Right renal pelvis (tissue), 4 donors: ENCODE results near the gene GPR142. TPM values are rescaled to one million over a fixed set of nuclear protein-coding genes. Genes with fewer than 3 reads are reported as not detected.

Source experiments
- DNase-seq, 4 donors: peaks; one replicate each; pipeline ENCODE4 v3.0.0-alpha.2; 2013; ENCODE audit warnings: low read depth in 4 of 4, low spot score in 3 of 4, missing footprints in 1 of 4
- polyA plus RNA-seq, 4 donors: library from polyadenylated mRNA; unstranded; fragments of 120-200 nt; gene quantifications; one replicate each; pipeline ENCODE4 v1.2.1, GENCODE V29; 2013; ENCODE audit not compliant: insufficient read length in 4 of 4

GPR142 gene
- polyA plus RNA-seq, 4 donors: 0.13 to 0.17 (median 0.16) TPM; not detected in 1

DNA sequence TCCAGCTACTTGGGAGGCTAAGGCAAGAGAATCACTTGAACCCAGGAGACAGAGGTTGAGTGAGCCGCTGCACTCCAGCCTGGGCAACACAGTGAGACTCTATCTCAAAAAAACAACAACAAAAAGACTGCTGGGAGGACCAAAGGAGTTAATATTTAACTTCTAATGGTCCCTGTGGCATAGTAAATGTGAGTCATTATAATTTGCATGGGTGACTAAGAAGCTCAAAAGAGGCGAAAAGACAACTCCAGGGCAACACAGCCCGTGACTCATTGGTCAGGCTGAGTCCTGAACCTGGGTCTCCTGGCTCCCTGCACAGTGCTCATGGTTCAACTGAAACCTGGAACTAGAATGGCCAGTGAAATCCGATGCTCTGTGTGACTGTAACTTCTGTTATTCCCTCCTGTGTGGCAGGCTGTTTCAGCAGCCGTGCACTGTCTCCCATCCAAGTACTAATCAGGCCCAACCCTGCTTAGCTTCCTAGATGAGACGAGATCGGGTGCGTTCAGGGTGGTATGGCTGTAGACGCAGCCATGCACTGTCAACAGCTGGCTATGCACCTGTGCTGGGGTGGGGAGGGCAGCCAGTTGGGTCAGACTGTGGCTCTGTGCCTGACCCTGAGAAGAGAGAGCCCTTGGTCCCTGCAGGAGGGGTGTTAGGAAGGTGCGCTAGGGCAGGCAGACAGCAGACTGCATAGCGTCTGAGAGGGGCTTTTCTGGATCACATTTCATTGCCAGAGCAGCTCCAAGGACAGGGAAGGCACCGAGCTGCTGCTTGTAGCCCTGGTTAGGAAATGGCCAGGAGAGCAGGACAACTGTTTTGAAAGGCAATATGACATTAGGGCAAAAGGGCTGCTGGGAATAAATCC, 50.1 kb downstream of the GPR142 start:
- DNase-seq: no peak

DNA sequence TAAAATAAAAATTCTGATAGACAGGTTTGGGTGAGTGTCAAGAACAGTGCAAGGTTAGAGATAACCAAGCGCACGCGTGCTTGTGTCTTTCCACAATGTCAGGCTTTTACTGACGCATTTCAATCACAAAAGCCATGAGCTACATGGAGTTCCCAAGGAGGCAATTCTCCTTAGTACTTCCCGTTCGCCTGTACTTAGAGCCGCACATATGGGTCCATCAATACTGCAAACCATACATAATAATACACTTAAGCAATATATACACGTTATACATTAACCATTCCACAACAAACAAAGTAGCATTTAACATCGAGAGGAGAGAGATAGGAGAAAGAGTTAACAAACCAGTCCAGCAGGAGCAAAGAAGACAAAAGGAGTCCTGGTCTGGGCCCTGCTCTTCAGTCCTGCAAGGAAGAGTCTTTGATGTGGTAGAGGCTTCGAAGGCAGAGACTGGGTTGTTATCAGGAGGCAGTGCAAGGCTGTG, 52.7 kb downstream of the GPR142 start:
- no peak for DNase-seq

Other genes with a start within 250 kb of the GPR142 start
- 1,000 to 10,000 TPM; 1,086 to 1,262 (median 1,199) TPM for gene RPL38, start 163.8 kb upstream of the GPR142 start, polyA plus RNA-seq
- 10 to 100 TPM; 14.4 to 19.1 (median 16.5) TPM for gene TTYH2, start 153.9 kb upstream of the GPR142 start, polyA plus RNA-seq
- gene DNAI2, start 93.3 kb upstream of the GPR142 start, polyA plus RNA-seq: under 1 TPM in 1 of 4 donors, not detected in 3; 0.19 TPM
- gene KIF19, start 41.3 kb upstream of the GPR142 start, polyA plus RNA-seq: under 1 TPM; 0.24 to 0.83 (median 0.55) TPM
- under 1 TPM; 0.15 to 0.25 (median 0.22) TPM for gene BTBD17, start 5.6 kb upstream of the GPR142 start, polyA plus RNA-seq
- gene GPRC5C, start 64.6 kb downstream of the GPR142 start, polyA plus RNA-seq: 100 to 1,000 TPM; 116 to 145 (median 126) TPM
- gene CD300A, start 99.1 kb downstream of the GPR142 start, polyA plus RNA-seq: 1 to 10 TPM in 2 of 4 donors, under 1 TPM in 2; 0.86 to 1.8 (median 1.4) TPM
- under 1 TPM; 0.07 to 0.19 (median 0.14) TPM for gene CD300LB, start 164.0 kb downstream of the GPR142 start, polyA plus RNA-seq
- under 1 TPM; 0.51 to 0.58 (median 0.53) TPM for gene CD300C, start 178.6 kb downstream of the GPR142 start, polyA plus RNA-seq
- under 1 TPM in 1 of 4 donors, not detected in 3; 0.23 TPM for gene CD300H, start 200.0 kb downstream of the GPR142 start, polyA plus RNA-seq
- not detected for gene CD300LD, start 224.8 kb downstream of the GPR142 start, polyA plus RNA-seq